GM21367 (cell line): ENCODE measurements around the gene PTMA.
"Not testable (repeated sequence)": the region's sequence is repeated elsewhere in the genome, so short reads cannot be mapped to it uniquely, and the experiment has no call there.

Source experiments
- ATAC-seq: cut with Tn5 transposase; IDR thresholded peaks from one replicate; pipeline ENCODE4 v1.9.1; 2021; ENCODE audit not compliant: unreplicated experiment

Gene PTMA

DNA sequence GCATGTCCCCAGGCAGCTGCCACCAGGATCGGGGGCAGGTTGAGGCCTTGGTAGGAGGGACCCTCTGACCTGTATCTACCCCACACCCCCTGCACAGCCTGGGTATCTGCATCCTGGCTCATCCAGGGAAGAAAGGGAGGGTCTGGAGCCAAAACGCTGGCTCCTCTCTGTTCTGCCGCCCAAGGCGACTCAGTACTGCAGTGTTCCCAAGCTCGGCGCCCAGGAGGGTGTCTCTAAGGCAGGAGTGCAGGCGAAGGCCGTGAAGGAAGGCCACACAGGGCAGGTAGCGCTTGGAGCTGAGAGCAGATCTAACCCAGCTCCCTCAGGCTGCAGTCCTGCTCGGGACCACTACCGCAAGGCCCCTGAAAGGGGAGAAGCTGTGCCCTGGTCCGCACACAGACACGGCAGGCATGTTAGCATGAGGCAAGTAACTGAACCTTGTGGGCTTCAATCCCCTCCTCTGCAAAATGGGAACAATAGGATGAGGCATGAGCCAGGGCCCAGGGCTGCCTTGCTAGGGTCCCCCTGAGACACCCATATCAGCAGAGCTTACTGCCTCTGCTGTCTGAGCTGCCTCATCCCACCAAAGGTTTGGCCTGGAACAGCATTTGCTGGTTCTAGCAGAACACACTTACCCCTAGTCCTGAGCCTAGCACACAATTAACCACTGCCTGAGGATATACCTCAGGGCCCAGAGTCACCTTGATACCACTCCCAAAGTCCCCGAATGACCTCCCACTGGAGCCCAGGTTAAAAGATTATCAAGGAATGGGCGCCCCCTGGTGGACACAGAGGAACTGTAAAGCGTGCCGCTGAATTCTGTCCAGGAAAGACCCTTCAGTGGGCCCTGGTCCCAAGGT is 6.5 kb downstream of the PTMA start:
- ATAC-seq: no peak

- ATAC-seq: no peak
Measured at GRCh38 chr2:231715499-231715837, 7.1 kb downstream of the PTMA start.

DNA sequence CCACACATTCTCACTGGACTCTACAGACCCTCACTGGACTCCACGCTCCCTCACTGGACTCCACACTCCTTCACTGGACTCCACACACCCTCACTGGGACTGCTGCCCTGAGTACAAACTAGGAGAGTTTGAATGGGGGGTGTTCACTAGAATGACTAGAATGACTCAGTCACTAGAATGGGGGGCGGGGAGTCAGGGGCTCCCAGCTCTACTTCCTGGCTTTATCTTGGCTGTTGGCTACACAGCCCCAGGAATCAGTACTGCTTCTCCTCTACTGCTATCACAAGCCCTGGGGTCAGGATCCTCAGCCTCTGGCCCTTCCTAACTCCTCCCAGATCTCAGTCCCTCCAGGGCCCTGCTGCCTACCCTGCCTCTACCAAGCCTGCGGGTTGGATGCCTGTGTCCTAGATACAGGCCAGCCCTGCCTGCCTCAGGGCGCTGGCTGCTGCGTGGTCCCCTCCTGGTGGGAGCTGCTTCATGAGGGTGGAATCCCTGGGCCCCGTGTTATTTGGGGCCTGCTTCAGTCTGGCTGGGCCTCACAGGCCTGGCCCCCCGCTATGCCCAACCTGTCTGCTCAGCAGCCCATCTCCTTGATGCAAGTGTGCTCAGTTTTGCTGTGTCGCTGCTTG is 7.8 kb downstream of the PTMA start:
- no peak for ATAC-seq

DNA sequence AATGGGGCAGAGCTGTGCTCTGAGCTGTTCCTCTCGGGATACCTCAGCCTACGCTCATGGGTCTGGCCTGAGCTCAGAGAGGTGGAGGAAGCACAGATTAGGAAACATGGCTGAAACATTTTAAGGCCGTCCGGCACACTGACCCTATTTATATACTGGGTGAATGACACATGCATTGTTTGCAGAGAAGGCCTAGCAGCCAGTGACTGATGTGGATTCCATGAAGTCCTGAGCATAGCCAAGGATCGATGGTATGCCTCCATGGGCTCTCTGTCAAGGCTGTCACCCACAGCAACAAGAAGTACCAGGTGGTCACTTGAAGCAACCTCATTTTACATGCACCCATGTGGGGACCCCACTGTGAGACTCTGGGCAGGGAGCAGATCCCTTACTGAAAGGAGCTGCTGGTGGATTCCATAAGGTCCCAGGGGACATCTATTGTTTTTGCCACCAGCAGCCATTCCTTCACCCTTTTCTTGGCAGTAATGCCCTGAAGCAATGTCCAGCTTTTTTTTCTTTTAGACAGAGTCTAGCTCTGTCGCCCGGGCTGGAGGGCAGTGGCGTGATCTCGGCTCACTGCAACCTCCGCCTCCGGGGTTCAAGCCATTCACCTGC is 8.4 kb downstream of the PTMA start:
- ATAC-seq: no peak

- ATAC-seq: no peak
Measured at GRCh38 chr2:231717281-231718171, 9.2 kb downstream of the PTMA start.

- ATAC-seq: no peak
Measured at GRCh38 chr2:231718799-231719198, 10.5 kb downstream of the PTMA start.

- ATAC-seq: no peak
Measured at GRCh38 chr2:231720292-231720986, 12.1 kb downstream of the PTMA start.

DNA sequence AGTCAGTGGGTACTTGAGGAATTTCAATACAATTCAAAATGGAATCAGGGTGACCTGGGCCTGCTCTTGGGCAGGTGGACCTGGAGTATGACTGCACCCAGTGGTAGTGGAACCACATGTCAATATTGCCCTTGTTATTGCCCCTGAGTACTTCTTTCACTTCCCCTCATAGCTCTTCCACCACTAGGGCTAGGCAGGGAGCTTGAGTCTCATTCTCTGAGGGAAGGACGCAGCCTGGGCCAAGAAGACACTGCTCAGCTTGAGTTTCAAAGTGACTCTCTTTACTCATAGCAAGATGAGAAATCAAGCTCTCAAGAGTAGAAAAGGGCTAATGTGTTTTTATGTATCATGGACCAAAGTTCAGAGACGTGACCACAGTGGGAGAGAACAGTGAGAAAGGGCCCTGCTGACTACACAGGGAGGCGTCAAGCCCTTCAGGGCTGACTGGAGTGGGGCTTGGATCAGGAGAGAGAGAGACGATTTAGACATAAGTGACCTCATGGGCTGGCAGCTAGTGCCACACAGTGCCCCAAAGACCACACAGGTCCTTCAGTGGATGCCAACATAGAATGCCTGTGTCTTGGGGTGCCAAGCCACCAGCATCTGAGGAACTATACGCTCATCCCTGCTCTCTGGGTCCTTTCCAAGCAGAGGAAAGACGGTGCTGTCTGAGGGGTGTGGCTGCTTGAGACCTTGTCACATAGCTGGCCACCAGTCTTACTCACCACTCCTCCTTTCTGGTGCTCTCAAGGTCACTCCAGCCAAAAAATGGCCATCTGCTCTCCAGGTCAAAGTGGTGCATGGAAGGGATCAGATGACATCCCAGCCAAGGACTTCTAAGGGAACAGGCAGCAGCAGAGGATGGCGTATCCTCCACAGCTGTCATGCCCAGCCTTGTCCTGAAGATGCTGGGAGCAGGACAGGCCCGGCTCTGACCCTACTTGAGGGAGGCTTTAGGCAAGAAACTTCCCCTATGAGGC is 13.0 kb downstream of the PTMA start:
- peak; percentile 73 for ATAC-seq

DNA sequence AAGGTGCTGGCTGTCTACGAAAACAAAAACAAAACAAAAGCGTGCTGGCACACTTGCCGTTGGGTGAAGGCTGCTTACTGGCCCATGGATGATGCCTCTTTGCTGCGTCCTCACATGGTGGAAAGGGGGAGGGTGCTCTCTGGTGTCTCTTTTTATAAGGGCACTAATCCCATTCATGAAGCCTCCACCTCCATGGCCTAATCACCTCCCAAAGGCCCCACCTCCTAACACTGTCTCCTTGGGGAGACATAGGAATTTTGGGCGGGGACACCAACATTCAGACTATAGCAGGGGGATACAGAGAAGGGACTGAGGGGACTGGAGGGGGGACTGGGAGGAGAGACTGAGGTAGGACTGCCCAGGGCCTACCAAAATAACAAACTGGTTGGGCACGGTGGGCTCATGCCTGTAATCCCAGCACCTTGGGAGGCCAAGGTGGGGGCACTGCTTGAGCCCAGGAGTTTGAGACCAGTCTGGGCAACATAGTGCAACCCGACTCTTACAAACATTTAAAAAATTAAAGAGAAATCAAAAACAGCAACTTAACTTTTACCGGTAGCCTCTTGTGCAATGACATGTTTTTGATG is 14.5 kb downstream of the PTMA start:
- ATAC-seq: no peak

- ATAC-seq: no peak
Measured at GRCh38 chr2:231725476-231725875, 17.2 kb downstream of the PTMA start.

DNA sequence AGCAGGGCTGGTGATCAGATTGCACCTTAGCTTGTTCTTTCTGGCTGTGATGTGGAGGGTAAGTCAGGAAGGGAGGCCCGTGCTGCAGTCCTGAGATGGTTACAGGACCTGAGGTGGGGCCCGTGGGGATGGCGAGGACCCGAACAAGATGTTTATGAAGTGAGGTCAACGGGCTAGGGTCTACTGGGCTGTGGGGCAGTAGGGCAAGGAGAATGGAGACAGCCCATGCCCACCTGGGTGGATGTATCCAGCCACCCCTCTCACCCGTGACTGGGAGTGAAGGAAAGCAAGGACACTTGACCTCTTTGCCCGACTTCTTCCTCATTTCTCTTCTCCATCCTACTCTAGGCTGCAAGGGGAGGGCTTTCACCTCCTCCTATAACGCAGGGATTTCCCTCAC is 18.0 kb downstream of the PTMA start:
- ATAC-seq: no peak

- ATAC-seq: no peak
Measured at GRCh38 chr2:231727621-231728020, 19.3 kb downstream of the PTMA start.

DNA sequence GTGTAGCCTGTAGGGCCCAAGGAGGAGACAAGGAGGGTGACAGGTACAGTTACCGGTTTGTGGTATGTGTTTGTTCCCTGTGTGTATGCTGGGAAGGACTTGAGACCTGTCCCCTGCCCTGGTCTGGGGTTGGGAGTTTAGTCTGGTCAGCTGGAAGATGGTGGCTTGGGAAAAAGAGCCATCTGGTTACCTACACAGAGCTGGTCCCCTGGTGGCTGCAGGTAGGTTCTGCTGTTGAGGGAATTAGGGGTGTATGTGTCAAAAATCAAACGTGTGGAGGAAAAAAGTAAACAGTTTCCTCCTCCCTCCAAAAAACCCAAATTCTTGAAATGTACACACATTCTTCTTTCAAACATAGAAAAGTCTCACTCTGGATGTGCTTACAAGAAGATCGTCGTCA is 24.3 kb downstream of the PTMA start:
- no peak for ATAC-seq

DNA sequence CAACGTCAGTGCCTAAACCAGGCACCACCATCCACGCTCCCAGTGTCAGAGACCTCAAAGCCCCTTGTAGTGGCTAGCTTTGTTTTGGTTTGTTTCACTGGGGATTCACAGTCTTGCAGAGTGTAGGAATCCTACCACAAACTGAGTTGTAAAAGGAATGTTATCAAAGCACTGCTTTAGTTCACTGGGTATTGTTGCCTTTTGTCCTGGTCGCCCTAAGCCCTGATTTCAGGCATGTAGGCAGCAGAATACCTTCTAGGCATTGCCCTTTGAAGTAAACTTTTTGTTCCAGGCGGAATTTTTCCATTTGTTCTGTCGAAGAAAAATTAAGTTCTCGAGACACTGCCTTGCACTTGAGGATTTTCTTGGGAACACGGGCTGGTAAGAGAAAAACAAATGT is 29.4 kb downstream of the PTMA start:
- ATAC-seq: no peak

DNA sequence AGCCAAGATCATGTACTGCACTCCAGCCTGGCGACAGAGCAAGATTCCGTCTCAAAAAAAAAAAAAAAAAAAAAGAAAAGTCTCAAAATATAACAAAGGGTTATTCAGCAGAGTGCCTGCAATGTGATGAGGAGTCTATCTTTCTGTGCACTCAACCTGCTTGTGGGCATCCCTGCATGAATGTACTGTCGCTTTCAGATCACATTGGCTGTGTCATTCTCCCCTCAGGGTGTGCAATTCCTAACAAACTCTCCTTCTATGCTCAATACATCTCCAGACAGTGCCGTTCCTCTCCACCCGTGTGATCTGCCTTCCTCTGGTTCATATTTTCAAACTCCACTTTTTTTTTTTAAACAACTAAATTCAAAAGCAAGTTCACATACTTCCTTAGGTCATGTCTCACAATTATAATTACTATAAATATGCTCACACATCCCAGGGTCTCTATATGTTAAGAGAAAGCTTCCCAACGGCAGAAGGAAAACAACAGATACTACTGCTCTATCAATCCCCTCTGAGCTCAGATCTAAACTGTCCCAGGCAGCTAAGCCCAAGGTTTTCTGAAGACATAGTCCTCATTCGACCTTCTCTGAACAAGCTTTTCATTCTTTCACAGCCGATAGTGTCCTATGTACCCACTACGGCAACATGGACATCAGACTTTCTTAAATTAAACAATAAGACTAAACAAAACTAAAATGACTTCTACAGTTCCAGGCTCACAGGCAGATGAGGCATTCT is 35.2 kb downstream of the PTMA start:
- no peak for ATAC-seq

- no peak for ATAC-seq
Measured at GRCh38 chr2:231745303-231746038, 37.1 kb downstream of the PTMA start.

DNA sequence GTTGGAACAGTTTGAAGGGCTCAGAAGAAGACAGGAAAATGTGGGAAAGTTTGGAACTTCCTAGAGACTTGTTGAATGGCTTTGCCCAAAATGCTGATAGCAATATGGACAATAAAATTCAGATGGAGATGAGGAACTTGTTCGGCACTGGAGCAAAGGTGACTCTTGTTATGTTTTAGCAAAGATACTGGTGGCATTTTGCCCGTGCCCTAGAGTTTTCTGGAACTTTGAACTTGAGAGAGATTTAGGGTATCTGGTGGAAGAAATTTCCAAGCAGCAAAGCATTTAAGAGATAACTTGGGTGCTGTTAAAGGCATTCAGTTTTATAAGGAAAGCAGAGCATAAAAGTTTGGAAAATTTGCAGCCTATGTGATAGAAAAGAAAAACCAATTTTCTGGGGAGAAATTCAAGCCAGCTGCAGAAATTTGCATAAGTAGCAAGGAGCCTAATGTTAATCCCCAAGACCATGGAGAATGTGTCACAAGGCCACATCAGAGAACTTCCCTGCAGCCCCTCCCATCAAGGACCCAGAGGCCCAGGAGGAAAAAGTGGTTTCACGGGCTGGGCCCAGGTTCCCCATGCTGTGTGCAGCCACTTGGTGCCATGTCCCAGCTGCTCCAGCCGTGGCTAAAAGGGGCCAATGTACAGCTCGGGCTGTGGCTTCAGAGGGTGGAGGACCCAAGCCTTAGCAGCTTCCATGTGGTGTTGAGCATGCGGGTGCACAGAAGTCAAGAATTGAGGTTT is 40.0 kb downstream of the PTMA start:
- ATAC-seq: not testable (repeated sequence)
